ENCODE measurements around the gene MPIG6B. TPM values are rescaled to one million over a fixed set of nuclear protein-coding genes. Genes with fewer than 3 reads are reported as not detected.

The MPIG6B gene
- polyA plus RNA-seq (ENCODE audit: insufficient read length in 4 of 4): 1 to 10 TPM in 3 of 4 donors, under 1 TPM in 1; 0.96 to 3.8 (median 1.2) TPM

- DNase-seq (ENCODE audit: low read depth in 4 of 4, low spot score in 3 of 4): no peak
Observed at GRCh38 chr6:31723245-31723979, at the start of gene MPIG6B. Gene MPIG6B, plus strand, starts transcription at chr6:31723373. Its CDS starts 11 bp downstream, at chr6:31723384.

GRCh38 chr6:31676322-31676903 is 46.8 kb upstream of the MPIG6B start:
- DNase-seq (ENCODE audit: low read depth in 4 of 4, low spot score in 3 of 4): no peak

- no peak for DNase-seq (ENCODE audit: low read depth in 4 of 4, low spot score in 3 of 4)
Observed at GRCh38 chr6:31676904-31677303, 46.3 kb upstream of the MPIG6B start.

GRCh38 chr6:31677955-31678354 is 45.2 kb upstream of the MPIG6B start:
- DNase-seq (ENCODE audit: low read depth in 4 of 4, low spot score in 3 of 4): no peak

GRCh38 chr6:31680226-31681134 is 42.7 kb upstream of the MPIG6B start, which contains the start of gene LY6G5C:
Gene LY6G5C, minus strand, starts transcription at chr6:31681067. Its CDS starts 694 bp downstream, at chr6:31680373.
- peak in 1 of 4 donors; percentile 77 for DNase-seq (ENCODE audit: low read depth in 4 of 4, low spot score in 3 of 4)

GRCh38 chr6:31681135-31681671 is 42.0 kb upstream of the MPIG6B start:
- no peak for DNase-seq (ENCODE audit: low read depth in 4 of 4, low spot score in 3 of 4)

- no peak for DNase-seq (ENCODE audit: low read depth in 4 of 4, low spot score in 3 of 4)
Observed at GRCh38 chr6:31683591-31683990, 39.6 kb upstream of the MPIG6B start.

- no peak for DNase-seq (ENCODE audit: low read depth in 4 of 4, low spot score in 3 of 4)
Observed at GRCh38 chr6:31686483-31686882, 36.7 kb upstream of the MPIG6B start.

GRCh38 chr6:31687321-31687720 is 35.9 kb upstream of the MPIG6B start:
- no peak for DNase-seq (ENCODE audit: low read depth in 4 of 4, low spot score in 3 of 4)

GRCh38 chr6:31687860-31688693 is 35.1 kb upstream of the MPIG6B start:
- DNase-seq (ENCODE audit: low read depth in 4 of 4, low spot score in 3 of 4): no peak

- no peak for DNase-seq (ENCODE audit: low read depth in 4 of 4, low spot score in 3 of 4)
Observed at GRCh38 chr6:31689249-31690110, 33.7 kb upstream of the MPIG6B start.

GRCh38 chr6:31690231-31691077 is 32.7 kb upstream of the MPIG6B start:
- DNase-seq (ENCODE audit: low read depth in 4 of 4, low spot score in 3 of 4): no peak

GRCh38 chr6:31691078-31691463 is 32.1 kb upstream of the MPIG6B start:
- no peak for DNase-seq (ENCODE audit: low read depth in 4 of 4, low spot score in 3 of 4)

GRCh38 chr6:31691564-31692108 is 31.5 kb upstream of the MPIG6B start:
- DNase-seq (ENCODE audit: low read depth in 4 of 4, low spot score in 3 of 4): no peak

- DNase-seq (ENCODE audit: low read depth in 4 of 4, low spot score in 3 of 4): no peak
Observed at GRCh38 chr6:31692353-31692752, 30.8 kb upstream of the MPIG6B start.

- no peak for DNase-seq (ENCODE audit: low read depth in 4 of 4, low spot score in 3 of 4)
Observed at GRCh38 chr6:31692886-31693285, 30.3 kb upstream of the MPIG6B start.

- DNase-seq (ENCODE audit: low read depth in 4 of 4, low spot score in 3 of 4): no peak
Observed at GRCh38 chr6:31693535-31693934, 29.6 kb upstream of the MPIG6B start.

- no peak for DNase-seq (ENCODE audit: low read depth in 4 of 4, low spot score in 3 of 4)
Observed at GRCh38 chr6:31697555-31697954, 25.6 kb upstream of the MPIG6B start.

All from right renal pelvis (tissue), 4 donors.